ENCODE data around the gene ZNF771. TPM values are rescaled to one million over a fixed set of nuclear protein-coding genes. Genes with fewer than 3 reads are reported as not detected.

Gene ZNF771
- polyA plus RNA-seq, 2 of the 4 experiments (the other 2 are of a cell fraction): 5.7 to 7.2 TPM

DNA sequence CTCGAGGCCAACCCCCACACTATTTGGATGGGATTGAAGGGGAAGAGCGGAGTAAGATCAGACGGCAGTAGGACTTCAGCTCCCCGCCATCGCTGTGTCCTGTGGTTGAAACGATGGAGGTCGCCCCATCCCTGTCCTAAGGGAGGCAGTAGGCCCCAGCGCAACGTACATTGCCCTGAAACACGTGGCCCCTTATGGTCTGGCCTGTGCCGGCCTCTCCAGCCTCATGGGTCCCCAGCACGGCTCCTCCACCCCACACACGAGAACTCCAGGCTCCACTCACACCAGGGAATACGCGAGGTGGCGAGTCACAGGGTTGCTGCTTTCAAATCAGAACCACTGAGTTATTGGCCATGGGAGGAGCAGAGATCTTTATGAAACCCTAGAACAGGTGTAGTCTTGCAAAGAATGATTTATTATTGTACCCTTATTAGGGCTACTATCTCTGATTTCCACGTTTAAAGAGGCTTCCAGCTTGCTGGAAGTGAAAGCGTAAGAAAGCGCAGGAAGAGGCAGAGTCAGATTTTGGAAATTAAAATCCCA, 23.1 kb downstream of the ZNF771 start:
- DNase-seq (ENCODE audit: low read depth in 1 of 2, low spot score in 1 of 2) (peak in 1 of 2 experiments; percentile 13), FAIRE-seq (no peak), ATAC-seq (peak; percentile 46 to 51)
- H3K27ac ChIP-seq: peak overlapping the region; percentile 35 to 77; a peak in 5 of 6 replicates
- no peaks in the 10 kb centered on the region for H3K9me3 ChIP-seq
- peak overlapping the region; percentile 44 for H3K4me2 ChIP-seq
- no peak for TF ChIP-seq SREBF2 (IDR thresholded peaks at IDR 0.05)
- TF ChIP-seq HOXB5 (CRISPR knock-in tag; IDR thresholded peaks at IDR 0.05): peak; percentile 71
- no peak overlapping the region for H3K4me3 ChIP-seq
- H3K4me1 ChIP-seq: peaks cover 12% of the 10 kb centered on the region
- WGBS (ENCODE audit: missing lambda C conversion rate): 69% methylated on average over 17 of the region's 19 CpGs
- POLR2A ChIA-PET: interaction anchor here (0.9 to 2.1 kb wide), 14 partner anchors 12 to 220 kb away, joined by 3 to 23 read pairs (median 8); partner anchors contain the start of genes PRR14, SEPHS2, ZNF689 and ZNF747
- CTCF ChIA-PET: interaction anchor here (0.8 to 5.3 kb wide), 49 partner anchors 10 to 339 kb away, joined by 3 to 68 read pairs (median 7); partner anchors contain the start of genes GDPD3, SEPHS2, TBC1D10B and TBX6

- peaks cover 13% of the 10 kb centered on the region; the same call in 2 of the 3 replicates for H3K4me1 ChIP-seq
- H3K4me3 ChIP-seq: no peak overlapping the region
- WGBS (ENCODE audit: missing lambda C conversion rate): 33% methylated on average over 4 of the region's 4 CpGs
- DNase-seq (ENCODE audit: low read depth in 1 of 2, low spot score in 1 of 2): no peak
- CTCF ChIA-PET: interaction anchor here (0.9 to 5.3 kb wide), 4 partner anchors 15 to 194 kb away, joined by 3 to 68 read pairs (median 10); no protein-coding TSS in a partner anchor
- FAIRE-seq: no peak
- no peak overlapping the region for H3K4me2 ChIP-seq
- no peak for ATAC-seq
- H3K9me3 ChIP-seq: no peaks in the 10 kb centered on the region
- TF ChIP-seq FOSL2 (IDR thresholded peaks at IDR 0.05) (no peak), FOSL2 (CRISPR knock-in tag; IDR thresholded peaks at IDR 0.05) (no peak), MAFK (IDR thresholded peaks at IDR 0.05; ENCODE audit: partially characterized antibody) (no peak), POLR2AphosphoS2 (conservative IDR thresholded peaks at IDR 0.05; ENCODE audit: low read length) (no peak)
- TF ChIP-seq, protein P1, sequence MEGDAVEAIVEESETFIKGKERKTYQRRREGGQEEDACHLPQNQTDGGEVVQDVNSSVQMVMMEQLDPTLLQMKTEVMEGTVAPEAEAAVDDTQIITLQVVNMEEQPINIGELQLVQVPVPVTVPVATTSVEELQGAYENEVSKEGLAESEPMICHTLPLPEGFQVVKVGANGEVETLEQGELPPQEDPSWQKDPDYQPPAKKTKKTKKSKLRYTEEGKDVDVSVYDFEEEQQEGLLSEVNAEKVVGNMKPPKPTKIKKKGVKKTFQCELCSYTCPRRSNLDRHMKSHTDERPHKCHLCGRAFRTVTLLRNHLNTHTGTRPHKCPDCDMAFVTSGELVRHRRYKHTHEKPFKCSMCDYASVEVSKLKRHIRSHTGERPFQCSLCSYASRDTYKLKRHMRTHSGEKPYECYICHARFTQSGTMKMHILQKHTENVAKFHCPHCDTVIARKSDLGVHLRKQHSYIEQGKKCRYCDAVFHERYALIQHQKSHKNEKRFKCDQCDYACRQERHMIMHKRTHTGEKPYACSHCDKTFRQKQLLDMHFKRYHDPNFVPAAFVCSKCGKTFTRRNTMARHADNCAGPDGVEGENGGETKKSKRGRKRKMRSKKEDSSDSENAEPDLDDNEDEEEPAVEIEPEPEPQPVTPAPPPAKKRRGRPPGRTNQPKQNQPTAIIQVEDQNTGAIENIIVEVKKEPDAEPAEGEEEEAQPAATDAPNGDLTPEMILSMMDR (IDR thresholded peaks at IDR 0.05): no peak
- no peak overlapping the region for H3K27ac ChIP-seq
- POLR2A ChIA-PET: no interaction called here
Measured at GRCh38 chr16:30434852-30435251, 27.4 kb downstream of the ZNF771 start.

DNA sequence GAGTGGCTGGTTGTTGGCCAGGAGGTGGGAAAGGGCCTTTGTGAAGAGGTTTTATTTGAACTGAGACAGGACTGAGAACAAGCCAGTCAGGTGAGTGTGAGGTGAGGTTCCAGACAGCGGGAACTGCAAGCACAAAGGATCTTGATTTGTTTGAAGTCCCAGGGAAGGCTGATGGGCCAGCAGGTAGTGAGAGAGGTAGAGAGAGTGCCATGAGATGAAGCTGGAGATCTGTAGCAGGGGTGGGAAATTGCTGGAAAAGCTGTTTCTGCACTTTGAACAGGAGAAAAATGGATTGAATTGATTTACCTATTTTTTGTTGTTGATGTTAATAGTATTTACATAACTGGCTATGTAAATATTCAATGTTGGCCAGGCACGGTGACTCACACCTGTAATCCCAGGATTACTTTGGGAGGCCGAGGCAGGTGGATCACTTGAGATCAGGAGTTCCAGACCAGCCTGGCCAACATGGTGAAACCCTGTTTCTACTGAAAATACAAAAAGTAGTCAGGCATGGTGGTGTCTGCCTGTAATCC, 30.2 kb downstream of the ZNF771 start:
- CTCF ChIA-PET: interaction anchor here (0.6 to 3.0 kb wide), 5 partner anchors 15 to 221 kb away, joined by 3 to 12 read pairs (median 3); partner anchors contain the start of gene ZNF771
- no peak for FAIRE-seq
- WGBS (ENCODE audit: missing lambda C conversion rate): 26% methylated on average over 3 of the region's 3 CpGs

GRCh38 chr16:30438835-30439234, 31.4 kb downstream of the ZNF771 start:
- 86% methylated on average over 5 of the region's 5 CpGs for WGBS (ENCODE audit: missing lambda C conversion rate)
- no peak overlapping the region for H3K27ac ChIP-seq
- no peak for ATAC-seq
- no peaks in the 10 kb centered on the region for H3K9me3 ChIP-seq
- no peak for DNase-seq (ENCODE audit: low read depth in 1 of 2, low spot score in 1 of 2)
- H3K4me3 ChIP-seq: no peak overlapping the region
- ChIA-PET POLR2A (no interaction called here), CTCF (interaction anchor here (0.6 to 5.2 kb wide), 3 partner anchors 8 to 83 kb away, joined by 3 to 38 read pairs (median 3); partner anchors contain the start of gene DCTPP1)
- no peak overlapping the region for H3K4me2 ChIP-seq
- FAIRE-seq: no peak
- peaks cover 10% of the 10 kb centered on the region; the same call in 2 of the 3 replicates for H3K4me1 ChIP-seq
- TF ChIP-seq NR3C1 (IDR thresholded peaks at IDR 0.05): no peak
- TF ChIP-seq SMC3 (IDR thresholded peaks at IDR 0.05): no peak
- TF ChIP-seq HDAC2 (IDR thresholded peaks at IDR 0.05): no peak
- no peak for TF ChIP-seq MYC (IDR thresholded peaks at IDR 0.05; ENCODE audit: borderline replicate concordance, low read length)
- no peak for TF ChIP-seq EHF (CRISPR knock-in tag; IDR thresholded peaks at IDR 0.05)
- TF ChIP-seq RAD21 (conservative IDR thresholded peaks at IDR 0.05 in 1 of 2, IDR thresholded peaks at IDR 0.05 in 1 of 2): no peak
- TF ChIP-seq KDM1A (IDR thresholded peaks at IDR 0.05; ENCODE audit: low read depth): no peak
- no peak for TF ChIP-seq MAX (IDR thresholded peaks at IDR 0.05)
- TF ChIP-seq RCOR1 (IDR thresholded peaks at IDR 0.05; ENCODE audit: low read depth, low read length): no peak
- TF ChIP-seq RFX5 (IDR thresholded peaks at IDR 0.05): no peak
- TF ChIP-seq, protein P2, sequence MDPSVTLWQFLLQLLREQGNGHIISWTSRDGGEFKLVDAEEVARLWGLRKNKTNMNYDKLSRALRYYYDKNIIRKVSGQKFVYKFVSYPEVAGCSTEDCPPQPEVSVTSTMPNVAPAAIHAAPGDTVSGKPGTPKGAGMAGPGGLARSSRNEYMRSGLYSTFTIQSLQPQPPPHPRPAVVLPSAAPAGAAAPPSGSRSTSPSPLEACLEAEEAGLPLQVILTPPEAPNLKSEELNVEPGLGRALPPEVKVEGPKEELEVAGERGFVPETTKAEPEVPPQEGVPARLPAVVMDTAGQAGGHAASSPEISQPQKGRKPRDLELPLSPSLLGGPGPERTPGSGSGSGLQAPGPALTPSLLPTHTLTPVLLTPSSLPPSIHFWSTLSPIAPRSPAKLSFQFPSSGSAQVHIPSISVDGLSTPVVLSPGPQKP (IDR thresholded peaks at IDR 0.05; ENCODE audit: low read depth, low read length): no peak
- no peak for TF ChIP-seq CEBPB (IDR thresholded peaks at IDR 0.05)
- TF ChIP-seq ZSCAN20 (CRISPR knock-in tag; IDR thresholded peaks at IDR 0.05): no peak
- no peak for TF ChIP-seq FOSL2 (IDR thresholded peaks at IDR 0.05)
- TF ChIP-seq FOSL2 (CRISPR knock-in tag; IDR thresholded peaks at IDR 0.05): no peak
- TF ChIP-seq POLR2A (IDR thresholded peaks at IDR 0.05; ENCODE audit: low read length): no peak
- no peak for TF ChIP-seq ATOH8 (CRISPR knock-in tag; IDR thresholded peaks at IDR 0.05; ENCODE audit: low read depth)

More for the DNA sequence above, 30.2 kb downstream of the ZNF771 start:
- DNase-seq (ENCODE audit: low read depth in 1 of 2, low spot score in 1 of 2) (no peak), ATAC-seq (peak in 1 of 2 experiments; percentile 19; a peak in 1 of 6 replicates)
- Histone ChIP-seq H3K9me3 (no peaks in the 10 kb centered on the region), H3K27ac (no peak overlapping the region), H3K4me2 (peak overlapping the region; percentile 8; the same call in 1 of the 3 replicates), H3K4me1 (peaks cover 9% of the 10 kb centered on the region; the same call in 2 of the 3 replicates), H3K4me3 (no peak overlapping the region)
- POLR2A ChIA-PET: no interaction called here
- no peak for TF ChIP-seq NPAS2 (CRISPR knock-in tag; IDR thresholded peaks at IDR 0.05; ENCODE audit: borderline replicate concordance)
- no peak for TF ChIP-seq USF2 (IDR thresholded peaks at IDR 0.05)
- no peak for TF ChIP-seq FOSL2 (IDR thresholded peaks at IDR 0.05)
- TF ChIP-seq FOSL2 (CRISPR knock-in tag; IDR thresholded peaks at IDR 0.05): peak; percentile 13; the same call in 1 of the 2 replicates
- TF ChIP-seq MAFK (IDR thresholded peaks at IDR 0.05; ENCODE audit: partially characterized antibody): no peak
